22Rv1 (cell line): ENCODE results near the gene LHX8.

Experiments used
- CTCF ChIP-seq: fragments of 450-650 bp; IDR thresholded peaks from 2 replicates; pipeline ENCODE4 v1.5.1; 2017; ENCODE audit warnings: mild to moderate bottlenecking
- ZFX ChIP-seq: fragments of 450-650 bp; IDR thresholded peaks from 2 replicates; pipeline ENCODE4 v1.6.1; 2017; ENCODE audit warnings: antibody characterized with exemption, borderline replicate concordance

- TF ChIP-seq CTCF (no peak), ZFX (no peak)
Observed at GRCh38 chr1:75125161-75125726, 8.9 kb upstream of the LHX8 start.
